Smooth muscle cell (in vitro differentiated cells): ENCODE data around the gene DNAJC1. TPM values are rescaled to one million over a fixed set of nuclear protein-coding genes. Genes with fewer than 3 reads are reported as not detected.

Source experiments
- DNase-seq: peaks from one replicate; lab custom pipeline; 2025; ENCODE audit not compliant: unreplicated experiment; lab: John Stamatoyannopoulos, UW
- H2AFZ ChIP-seq: fragments of 200-600 bp; sonication (generic); 2 replicates; pipeline ENCODE4 v1.6.0; 2016; ENCODE audit warnings: antibody characterized with exemption, low read depth, mild to moderate bottlenecking
- H3F3A ChIP-seq: fragments of 200-600 bp; sonication (generic); 2 replicates; pipeline ENCODE4 v1.6.0; 2017; ENCODE audit warnings: antibody characterized with exemption, low read depth
- H3K27ac ChIP-seq: fragments of 200-600 bp; sonication (generic); 2 replicates; pipeline ENCODE4 v1.5.1; 2016; ENCODE audit warnings: low read depth, mild to moderate bottlenecking
- H3K27me3 ChIP-seq: fragments of 200-600 bp; sonication (generic); 2 replicates; pipeline ENCODE4 v1.6.1; 2016; ENCODE audit warnings: low read depth, mild to moderate bottlenecking
- H3K36me3 ChIP-seq: fragments of 200-600 bp; sonication (generic); 2 replicates; pipeline ENCODE4 v1.5.1; 2016; ENCODE audit warnings: low read depth
- H3K4me1 ChIP-seq: fragments of 200-600 bp; sonication (generic); 2 replicates; pipeline ENCODE4 v1.5.1; 2016; ENCODE audit warnings: low read depth
- H3K4me2 ChIP-seq: fragments of 200-600 bp; sonication (generic); 2 replicates; pipeline ENCODE4 v1.6.0; 2016; ENCODE audit warnings: mild to moderate bottlenecking
- H3K4me3 ChIP-seq: fragments of 200-600 bp; sonication (generic); 2 replicates; pipeline ENCODE4 v1.5.1; 2016; ENCODE audit warnings: mild to moderate bottlenecking
- H3K79me2 ChIP-seq: fragments of 200-600 bp; sonication (generic); 2 replicates; pipeline ENCODE4 v1.6.0; 2016; ENCODE audit warnings: low read depth, mild to moderate bottlenecking
- H3K9ac ChIP-seq: fragments of 200-600 bp; sonication (generic); 2 replicates; pipeline ENCODE4 v1.6.0; 2016; ENCODE audit warnings: low read depth
- H3K9me3 ChIP-seq: fragments of 200-600 bp; sonication (generic); replicated peaks from 2 replicates; pipeline ENCODE4 v1.5.1; 2016; ENCODE audit warnings: low read depth
- H4K20me1 ChIP-seq: fragments of 200-600 bp; sonication (generic); 2 replicates; pipeline ENCODE4 v1.6.0; 2016; ENCODE audit warnings: low read depth
- CTCF ChIP-seq: fragments of 200-600 bp; sonication (generic); IDR thresholded peaks from 2 replicates; pipeline ENCODE4 v1.5.1; 2017; ENCODE audit warnings: borderline replicate concordance, mild to moderate bottlenecking, antibody characterized with exemption; ENCODE audit not compliant: insufficient read depth, poor library complexity, severe bottlenecking
- whole genome bisulfite sequencing: methylation state at CpG from one replicate; pipeline ENCODE4 v1.1.7; 2016; ENCODE audit warnings: low lambda C conversion rate; 5-methylcytosine and 5-hydroxymethylcytosine counted together
- polyA plus RNA-seq: library from polyadenylated mRNA; unstranded; fragments of >200 nt; fragmentation: Nextera tagmentation; extraction: Ambion mirVana; gene quantifications from 2 replicates; pipeline ENCODE4 v1.2.1, GENCODE V29; 2016
- total RNA-seq: library from RNA; depleted of rRNA; stranded (reverse); fragments of >200 nt; gene quantifications from 2 replicates; pipeline ENCODE4 v1.2.3, GENCODE V29; 2014

DNAJC1 gene
- total and polyA plus RNA-seq, 2 experiments from 2014 or later, result 67.0 to 88.5 TPM

- Histone ChIP-seq H3K4me2 (no peak overlapping the region), H3K9ac (no peak overlapping the region), H3F3A (no peaks in the 10 kb centered on the region), H3K36me3 (peaks cover 8% of the 10 kb centered on the region), H3K27me3 (no peaks in the 10 kb centered on the region), H3K9me3 (no peaks in the 10 kb centered on the region), H3K4me3 (no peak overlapping the region), H4K20me1 (no peaks in the 10 kb centered on the region), H3K4me1 (no peaks in the 10 kb centered on the region), H2AFZ (no peak overlapping the region), H3K79me2 (peaks cover 5% of the 10 kb centered on the region), H3K27ac (no peak overlapping the region)
- TF ChIP-seq CTCF, result no peak
- 95% methylated on average over 2 of the region's 2 CpGs for WGBS
- DNase-seq, result no peak
Measured at GRCh38 chr10:21791276-21791675, 212.3 kb downstream of the DNAJC1 start.

- no peak for TF ChIP-seq CTCF
- no peaks in the 10 kb centered on the region for H3K27me3 ChIP-seq
- H3K36me3 ChIP-seq, result no peaks in the 10 kb centered on the region
- no peak overlapping the region for H3K4me3 ChIP-seq
- DNase-seq, result no peak
- no peaks in the 10 kb centered on the region for H3K4me1 ChIP-seq
- H3K27ac ChIP-seq, result no peak overlapping the region
- H3K4me2 ChIP-seq, result no peak overlapping the region
- H3K9me3 ChIP-seq, result no peaks in the 10 kb centered on the region
- no peak overlapping the region for H2AFZ ChIP-seq
- H4K20me1 ChIP-seq, result no peaks in the 10 kb centered on the region
- 100% methylated on average over 1 of the region's 1 CpG for WGBS
- no peaks in the 10 kb centered on the region for H3F3A ChIP-seq
- H3K9ac ChIP-seq, result no peak overlapping the region
- H3K79me2 ChIP-seq, result no peaks in the 10 kb centered on the region
Measured at GRCh38 chr10:21776883-21777282, 226.6 kb downstream of the DNAJC1 start.

- DNase-seq, result no peak
- no peak for TF ChIP-seq CTCF
- WGBS, result 100% methylated on average over 4 of the region's 4 CpGs
- Histone ChIP-seq H3K9ac (no peak overlapping the region), H3K4me2 (no peak overlapping the region), H3K36me3 (no peaks in the 10 kb centered on the region), H3K4me3 (no peak overlapping the region), H2AFZ (no peak overlapping the region), H3K79me2 (no peaks in the 10 kb centered on the region), H3F3A (no peaks in the 10 kb centered on the region), H4K20me1 (no peaks in the 10 kb centered on the region), H3K4me1 (no peaks in the 10 kb centered on the region), H3K27ac (no peak overlapping the region), H3K9me3 (no peaks in the 10 kb centered on the region), H3K27me3 (no peaks in the 10 kb centered on the region)
Measured at GRCh38 chr10:21771219-21771618, 232.3 kb downstream of the DNAJC1 start.

- no peak overlapping the region for H3K9ac ChIP-seq
- no peaks in the 10 kb centered on the region for H3K36me3 ChIP-seq
- 95% methylated on average over 3 of the region's 3 CpGs for WGBS
- H3K4me1 ChIP-seq, result no peaks in the 10 kb centered on the region
- H3K27me3 ChIP-seq, result no peaks in the 10 kb centered on the region
- H3K4me3 ChIP-seq, result no peak overlapping the region
- no peak for TF ChIP-seq CTCF
- no peak for DNase-seq
- H2AFZ ChIP-seq, result no peak overlapping the region
- H3K79me2 ChIP-seq, result no peaks in the 10 kb centered on the region
- no peaks in the 10 kb centered on the region for H4K20me1 ChIP-seq
- H3K27ac ChIP-seq, result no peak overlapping the region
- no peak overlapping the region for H3K4me2 ChIP-seq
- no peaks in the 10 kb centered on the region for H3F3A ChIP-seq
- H3K9me3 ChIP-seq, result no peaks in the 10 kb centered on the region
Measured at GRCh38 chr10:21769041-21769440, 234.5 kb downstream of the DNAJC1 start.
